HG03025 (cell line): ENCODE measurements around the gene GORASP2.

Experiments used
- ATAC-seq: cut with Tn5 transposase; IDR thresholded peaks from one replicate; pipeline ENCODE4 v1.9.1; 2021; ENCODE audit warnings: mild to moderate bottlenecking, moderate library complexity; ENCODE audit not compliant: unreplicated experiment, low FRiP score

Gene GORASP2

GRCh38 chr2:170922634-170923494, 6.2 kb upstream of the GORASP2 start:
- ATAC-seq = no peak

GRCh38 chr2:170923799-170924198, 5.3 kb upstream of the GORASP2 start:
- ATAC-seq = no peak

GRCh38 chr2:170924969-170925368, 4.1 kb upstream of the GORASP2 start:
- ATAC-seq = no peak

- no peak for ATAC-seq
These were observed 3.1 kb upstream of the GORASP2 start for GRCh38 chr2:170925923-170926322.

GRCh38 chr2:170926743-170927297, 2.2 kb upstream of the GORASP2 start:
- no peak for ATAC-seq

GRCh38 chr2:170928036-170928823, 823 bp upstream of the GORASP2 start:
- no peak for ATAC-seq

- peak; percentile 16 for ATAC-seq
These were observed 615 bp downstream of the GORASP2 start for GRCh38 chr2:170929686-170930050.

GRCh38 chr2:170930131-170930990, 1.3 kb downstream of the GORASP2 start:
- no peak for ATAC-seq

GRCh38 chr2:170930991-170931266, 1.9 kb downstream of the GORASP2 start:
- ATAC-seq = no peak

- ATAC-seq = no peak
These were observed 3.1 kb downstream of the GORASP2 start for GRCh38 chr2:170932166-170932565.

GRCh38 chr2:170932948-170933347, 3.9 kb downstream of the GORASP2 start:
- ATAC-seq = no peak

GRCh38 chr2:170937709-170938379, 8.8 kb downstream of the GORASP2 start:
- no peak for ATAC-seq

GRCh38 chr2:170940066-170940465, 11.0 kb downstream of the GORASP2 start:
- ATAC-seq = no peak

GRCh38 chr2:170942615-170943014, 13.6 kb downstream of the GORASP2 start:
- no peak for ATAC-seq

- no peak for ATAC-seq
These were observed 14.0 kb downstream of the GORASP2 start for GRCh38 chr2:170943041-170943440.

- ATAC-seq = no peak
These were observed 14.5 kb downstream of the GORASP2 start for GRCh38 chr2:170943596-170943995.

GRCh38 chr2:170944545-170944944, 15.5 kb downstream of the GORASP2 start:
- ATAC-seq = no peak

GRCh38 chr2:170949415-170949814, 20.4 kb downstream of the GORASP2 start:
- ATAC-seq = no peak

GRCh38 chr2:170950221-170950761, 21.2 kb downstream of the GORASP2 start:
- peak; percentile 85 for ATAC-seq

- ATAC-seq = no peak
These were observed 24.9 kb downstream of the GORASP2 start for GRCh38 chr2:170953941-170954340.
